Esophagus (tissue), 2 donors: ENCODE results near the gene ATRN. TPM values are rescaled to one million over a fixed set of nuclear protein-coding genes. Genes with fewer than 3 reads are reported as not detected.

ENCODE experiments used
- H3K27ac ChIP-seq, 2 donors: one replicate each; pipeline ENCODE4 v1.5.1; 2013; ENCODE audit warnings: low read depth in 2 of 2, mild to moderate bottlenecking in 2 of 2, inconsistent platforms in 1 of 2, low read length in 1 of 2, moderate library complexity in 1 of 2
- H3K27me3 ChIP-seq, 2 donors: one replicate each; pipeline ENCODE4 v1.6.1; 2013; ENCODE audit warnings: low read length in 2 of 2, control low read depth in 1 of 2, mild to moderate bottlenecking in 1 of 2; ENCODE audit not compliant: insufficient read depth in 2 of 2, control insufficient read depth in 1 of 2
- H3K36me3 ChIP-seq, 2 donors: one replicate each; pipeline ENCODE4 v1.6.1; 2013; ENCODE audit warnings: low read length in 1 of 2; ENCODE audit not compliant: control insufficient read depth in 2 of 2, insufficient read depth in 2 of 2
- H3K4me1 ChIP-seq, 2 donors: one replicate each; pipeline ENCODE4 v1.6.1; 2013; ENCODE audit warnings: low read length in 1 of 2; ENCODE audit not compliant: control insufficient read depth in 2 of 2, insufficient read depth in 2 of 2
- H3K4me3 ChIP-seq, 2 donors: one replicate each; pipeline ENCODE4 v1.5.1; 2013; ENCODE audit warnings: low read length in 2 of 2, mild to moderate bottlenecking in 2 of 2, low read depth in 1 of 2, moderate library complexity in 1 of 2
- H3K9me3 ChIP-seq, 2 donors: one replicate each; pipeline ENCODE4 v1.6.1; 2013; ENCODE audit warnings: mild to moderate bottlenecking in 2 of 2, low read depth in 1 of 2, low read length in 1 of 2, moderate library complexity in 1 of 2; ENCODE audit not compliant: control insufficient read depth in 2 of 2, insufficient read depth in 1 of 2
- WGBS, 2 donors: extraction: QIAGEN DNeasy Blood & Tissue Kit; methylation state at CpG; one replicate each; pipeline ENCODE4 v1.1.7; 2013; 5-methylcytosine and 5-hydroxymethylcytosine counted together
- polyA plus RNA-seq, 2 donors: library from polyadenylated mRNA; stranded (reverse); fragments of 200-250 nt; gene quantifications; one replicate each; pipeline ENCODE4 v1.2.3, GENCODE V29; 2013
- donor health status: healthy with polysubstance abuse.
- donor health status: Bipolar disorder and iron deficiency.

ATRN gene
- polyA plus RNA-seq, 2 donors, result 2.4 to 5.1 TPM

GRCh38 chr20:3699037-3699436 lies 228.2 kb downstream of the ATRN start:
- 89 to 92% methylated on average over 15 to 16 of the region's 16 CpGs for WGBS, 2 donors
- H3K27ac ChIP-seq, result no peak overlapping the region
- H3K4me3 ChIP-seq, result no peak overlapping the region
- peaks cover 3 to 6% of the 10 kb centered on the region in 2 donors for H3K9me3 ChIP-seq
- H3K27me3 ChIP-seq, result no peaks in the 10 kb centered on the region
- peaks cover 0 to 4% of the 10 kb centered on the region in 2 donors for H3K4me1 ChIP-seq
- H3K36me3 ChIP-seq, result no peaks in the 10 kb centered on the region

Other genes starting within 250 kb of the ATRN start
- gene SLC4A11, start 231.8 kb upstream of the ATRN start, polyA plus RNA-seq, result 10 to 100 TPM; 11.5 to 19.8 TPM
- 1 to 10 TPM; 3.6 TPM for gene DNAAF9, start 63.3 kb upstream of the ATRN start, polyA plus RNA-seq
- not detected for gene GFRA4, start 192.4 kb downstream of the ATRN start, polyA plus RNA-seq
- gene ADAM33, start 211.0 kb downstream of the ATRN start, polyA plus RNA-seq, result 10 to 100 TPM; 27.3 to 83.1 TPM
- gene SIGLEC1, start 241.6 kb downstream of the ATRN start, polyA plus RNA-seq, result 1 to 10 TPM; 1.1 to 1.4 TPM